HG03520 (cell line): Measurements from ENCODE around the gene DPP6.
"Not testable (repeated sequence)": the region's sequence is repeated elsewhere in the genome, so short reads cannot be mapped to it uniquely, and the experiment has no call there.

Experiments used
- ATAC-seq: cut with Tn5 transposase; IDR thresholded peaks from one replicate; pipeline ENCODE4 v1.9.1; 2021; ENCODE audit warnings: mild to moderate bottlenecking, moderate library complexity; ENCODE audit not compliant: unreplicated experiment

DPP6 gene

DNA sequence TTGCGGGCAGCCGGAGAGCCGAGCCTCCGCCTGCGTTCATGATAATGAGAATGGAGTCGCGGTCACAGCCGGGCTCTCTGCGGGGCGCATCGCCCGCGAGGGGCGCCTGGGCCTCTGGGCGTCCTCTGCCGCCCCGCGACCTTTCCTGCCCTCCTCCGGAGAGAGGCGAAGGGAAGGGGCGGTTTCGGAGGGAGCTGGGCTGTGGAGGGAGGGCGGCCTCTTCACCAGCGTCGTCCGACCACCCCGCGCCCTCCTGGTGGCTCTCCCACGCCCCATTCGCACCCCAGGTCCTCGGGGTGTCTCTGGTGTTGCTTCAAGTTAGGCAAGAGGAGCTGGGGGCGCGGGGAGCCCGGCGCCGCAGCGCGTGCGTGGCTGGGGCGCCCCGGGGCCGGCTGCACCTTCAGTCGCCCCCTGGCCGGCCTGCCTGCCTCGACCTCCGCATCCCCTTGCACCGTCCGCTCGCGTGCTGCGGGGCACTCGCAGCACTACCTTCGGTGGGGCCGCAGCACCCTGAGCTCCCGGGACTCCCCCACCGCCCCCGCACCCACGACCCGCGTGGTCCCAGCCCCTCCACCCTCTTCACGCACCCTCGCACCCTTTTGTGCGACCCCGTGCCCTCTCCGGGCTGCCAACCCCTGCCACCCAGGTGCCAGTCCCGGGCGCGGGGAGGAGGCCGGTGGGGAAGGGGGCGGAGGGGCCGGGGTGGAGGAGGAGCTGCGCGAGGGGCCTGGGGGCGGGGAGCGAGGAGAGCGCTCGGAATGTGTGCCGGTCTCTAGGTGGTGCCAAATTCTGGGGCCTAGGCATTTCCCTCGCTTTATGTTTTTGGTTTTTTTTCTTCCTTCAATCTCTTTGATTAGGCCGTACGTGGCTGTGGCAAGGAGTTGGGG, at the start of gene DPP6:
Gene DPP6 (plus strand): TSS at position 756 of the 887 bp plus-strand sequence.
- ATAC-seq = not testable (repeated sequence)

DNA sequence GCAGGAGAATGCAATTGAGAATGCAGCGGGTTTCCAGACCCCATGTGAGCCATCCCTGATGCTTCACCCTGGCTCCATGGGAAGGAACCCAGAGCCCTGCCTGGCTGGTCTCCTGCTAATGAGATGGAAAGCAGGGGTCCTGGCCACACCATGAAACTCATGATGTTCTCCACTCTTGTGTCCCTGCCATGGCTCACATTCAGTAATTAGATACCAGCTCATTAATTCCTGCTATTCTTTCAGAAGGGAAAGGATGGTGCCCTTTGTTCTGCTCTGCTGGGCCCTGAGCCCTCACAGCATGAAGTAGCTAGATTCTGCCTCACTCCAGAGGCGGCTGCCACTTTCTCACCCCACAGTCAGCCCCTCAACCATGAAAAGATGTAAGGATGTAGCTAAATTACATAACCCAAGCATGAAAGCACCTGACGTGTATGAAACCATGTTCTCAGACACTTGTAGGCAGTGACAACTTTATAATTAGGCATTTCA, 42.7 kb upstream of the DPP6 start:
- ATAC-seq = not testable (repeated sequence)

DNA sequence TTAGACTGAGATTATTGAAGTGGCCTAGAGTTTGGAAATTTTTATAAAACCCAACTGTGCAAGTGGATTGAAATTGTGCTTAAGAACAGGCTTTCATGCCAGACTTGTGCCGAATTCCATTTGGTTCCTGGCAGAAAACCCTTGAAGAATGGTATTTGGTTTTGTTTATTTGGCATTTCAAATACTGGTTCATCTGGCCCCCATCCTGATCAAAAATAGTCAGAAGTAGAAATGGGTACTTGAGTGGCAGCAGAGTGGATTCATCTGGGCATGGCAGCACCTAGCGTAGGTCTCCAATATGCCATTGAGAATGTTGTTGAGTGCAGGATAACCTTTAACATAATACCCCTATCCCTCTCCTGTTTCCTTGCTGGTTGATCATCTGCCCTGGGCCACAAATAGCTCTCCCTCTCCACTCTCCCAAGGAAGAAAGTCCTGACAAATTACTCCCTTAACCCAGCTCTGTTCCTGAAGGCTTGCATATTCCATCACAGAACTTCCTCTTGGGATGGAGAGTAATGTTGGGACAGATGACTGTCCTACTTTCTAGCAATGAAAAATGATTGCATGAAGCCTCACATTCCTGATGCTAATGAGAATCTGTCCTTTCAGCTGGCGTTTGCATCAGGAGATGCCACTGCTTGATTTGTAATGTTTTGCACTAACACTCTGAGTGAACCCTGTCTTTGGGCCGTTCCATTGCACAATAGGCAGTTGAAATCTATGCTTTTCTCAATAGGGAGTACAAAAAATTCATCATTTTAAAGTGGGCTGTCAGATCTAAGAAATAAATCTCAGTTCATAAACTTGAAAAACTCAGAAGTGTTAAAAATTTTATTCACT, 41.3 kb upstream of the DPP6 start:
- ATAC-seq = not testable (repeated sequence)

DNA sequence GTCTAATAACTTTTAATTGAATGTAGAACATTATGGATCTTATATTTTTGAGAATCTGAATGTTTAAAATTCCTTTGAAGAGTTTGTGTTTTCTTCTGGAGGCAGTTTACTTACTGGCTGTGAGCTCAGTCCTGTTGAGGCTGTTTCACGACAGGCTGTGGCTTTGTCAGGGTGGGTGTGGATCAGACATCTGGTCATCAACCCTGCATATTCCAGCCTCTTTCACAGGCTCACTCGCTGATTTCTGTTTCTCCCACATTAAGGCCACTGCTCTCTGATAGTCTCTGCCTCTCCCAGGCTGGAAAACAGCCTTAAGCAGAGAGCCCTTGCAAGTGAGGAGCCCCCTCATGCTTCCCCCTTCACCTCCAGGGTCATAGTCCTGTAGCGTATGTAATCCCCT, 39.4 kb upstream of the DPP6 start:
- ATAC-seq = not testable (repeated sequence)

DNA sequence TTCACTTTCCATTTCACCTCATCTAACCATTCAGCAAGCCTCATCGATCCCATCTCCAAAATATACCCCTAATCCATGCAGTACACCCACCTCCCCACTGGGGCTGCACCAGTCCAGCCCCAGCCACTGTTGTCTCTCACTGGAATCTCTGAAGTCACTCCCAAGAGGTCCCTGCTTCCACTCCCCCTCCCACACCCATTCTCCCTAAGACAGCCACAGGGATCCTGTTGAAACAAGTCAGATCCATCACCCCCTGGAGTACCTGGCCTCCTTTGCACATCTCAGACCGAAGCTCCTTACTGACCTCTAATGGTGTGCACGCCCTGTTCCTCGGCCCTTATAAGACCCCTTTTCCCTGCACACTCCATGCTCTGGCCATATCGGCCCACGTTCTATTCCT, 36.6 kb upstream of the DPP6 start:
- ATAC-seq = not testable (repeated sequence)

DNA sequence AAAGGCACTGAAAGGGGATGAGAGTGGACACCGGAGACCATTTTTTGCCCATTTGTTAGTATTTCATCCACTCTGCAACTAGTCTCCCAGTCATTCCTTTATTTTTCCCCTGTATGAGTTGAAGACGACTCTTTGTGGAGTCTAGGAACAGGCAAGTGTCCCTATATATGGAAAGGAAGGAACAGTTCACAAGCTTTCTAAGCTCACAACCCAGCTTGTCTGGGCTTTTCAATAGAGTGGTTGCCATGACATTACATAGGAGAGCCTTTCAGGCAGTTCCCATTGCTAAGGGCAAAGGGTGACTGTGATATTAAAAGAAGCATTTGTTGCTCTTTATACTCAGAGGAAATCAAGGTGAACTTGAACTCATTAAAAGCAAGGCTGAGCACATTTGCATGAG, 33.8 kb upstream of the DPP6 start:
- ATAC-seq = not testable (repeated sequence)

DNA sequence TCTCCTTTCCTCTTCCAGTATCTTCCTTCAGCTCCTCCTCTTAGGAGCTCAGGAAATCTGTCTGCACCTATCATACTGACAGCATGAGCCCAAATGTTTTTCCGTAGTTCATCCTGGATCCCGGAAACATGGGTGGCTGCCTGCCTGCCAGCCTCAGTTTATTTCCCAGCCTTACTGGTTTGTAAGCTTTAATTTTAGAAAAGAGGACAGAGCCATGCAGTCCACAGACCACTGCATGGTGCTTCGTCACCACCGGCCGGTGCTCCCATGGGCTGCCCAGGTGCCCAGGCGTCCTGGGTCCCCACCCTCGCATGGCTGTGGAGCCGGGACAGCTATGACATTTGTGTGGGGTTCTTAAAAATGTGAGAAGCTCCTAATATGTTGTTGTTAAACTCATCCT, 24.4 kb upstream of the DPP6 start:
- ATAC-seq = not testable (repeated sequence)

DNA sequence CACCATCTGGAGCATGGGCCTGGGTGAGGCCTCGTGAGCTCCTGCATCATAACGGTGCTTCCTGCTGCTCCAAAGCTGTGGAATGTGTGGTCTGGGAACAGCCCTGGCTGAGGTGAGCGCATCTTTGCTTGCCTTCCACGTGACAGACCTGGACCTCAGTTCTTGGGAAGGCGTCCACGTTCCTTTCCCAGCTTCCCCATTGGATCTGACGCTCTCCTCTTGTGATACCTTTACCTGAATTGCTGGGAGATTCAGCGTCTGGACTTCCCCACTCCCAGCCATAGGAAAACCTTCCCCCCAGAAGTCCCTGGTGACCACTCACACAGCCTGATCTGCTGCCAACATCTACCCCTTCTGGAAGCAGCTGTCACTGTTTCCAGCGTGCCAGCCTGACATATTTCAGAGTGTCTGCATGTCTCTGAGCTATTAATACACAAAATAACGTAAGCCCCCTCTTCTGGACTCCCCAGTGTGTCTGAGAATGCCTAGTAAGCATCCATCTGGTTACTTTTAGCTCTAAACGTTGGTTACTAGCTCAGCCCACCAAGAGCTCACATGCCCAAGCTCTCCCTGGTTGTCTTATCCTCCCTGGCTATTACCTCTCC, 21.6 kb upstream of the DPP6 start:
- ATAC-seq = not testable (repeated sequence)

DNA sequence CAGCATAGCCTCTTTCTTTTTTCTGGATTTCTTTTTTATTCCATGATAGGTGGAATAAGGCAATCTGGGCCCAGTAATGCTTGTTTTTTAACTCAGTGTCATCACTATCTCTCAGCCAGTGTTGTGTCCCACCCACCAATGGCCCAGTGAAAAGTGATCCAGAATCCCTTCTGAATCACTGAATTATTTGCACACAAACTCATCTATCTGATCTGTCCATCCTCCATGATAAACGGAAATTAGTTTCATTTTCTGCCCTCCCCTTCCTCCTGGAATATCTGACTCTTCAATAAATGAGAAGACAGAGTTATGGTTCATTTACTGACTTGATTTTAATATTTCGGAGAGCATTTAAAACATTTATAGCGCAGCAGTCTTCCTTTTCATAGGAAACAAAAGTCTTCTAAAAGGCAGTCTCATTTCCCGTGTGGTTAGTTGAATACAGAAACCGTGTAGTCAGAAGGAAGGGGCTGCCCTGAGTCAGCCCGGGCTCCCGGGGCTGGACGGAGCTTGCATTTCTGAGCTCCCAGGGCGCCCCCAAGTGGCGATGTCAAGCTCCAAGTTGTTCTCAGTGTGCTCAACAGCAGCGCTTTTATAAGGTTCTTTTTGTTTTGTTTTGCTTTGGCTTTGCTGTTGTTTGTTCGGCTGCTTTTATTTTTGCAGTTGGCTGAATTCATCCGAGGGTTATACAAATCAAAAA, 12.6 kb upstream of the DPP6 start:
- ATAC-seq = not testable (repeated sequence)

DNA sequence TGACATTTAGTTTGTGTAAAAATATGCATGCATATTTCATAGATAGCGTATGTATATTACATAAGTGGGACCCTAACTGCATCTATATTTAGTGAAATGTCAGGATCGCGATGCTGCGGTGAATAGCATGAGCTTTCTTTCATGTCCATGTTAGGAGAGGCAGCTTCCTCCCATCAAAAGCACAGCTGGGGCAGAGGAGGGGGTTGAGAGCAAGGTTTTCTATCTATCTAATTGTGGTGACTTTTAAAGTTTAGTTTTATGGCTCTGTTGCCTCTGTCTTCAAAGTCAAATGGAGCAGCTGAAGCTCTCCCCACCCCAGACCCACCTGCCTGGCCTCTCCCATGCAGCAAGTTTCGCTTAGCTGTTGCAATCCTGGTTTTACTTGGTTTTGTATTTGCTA, 1.8 kb upstream of the DPP6 start:
- not testable (repeated sequence) for ATAC-seq

DNA sequence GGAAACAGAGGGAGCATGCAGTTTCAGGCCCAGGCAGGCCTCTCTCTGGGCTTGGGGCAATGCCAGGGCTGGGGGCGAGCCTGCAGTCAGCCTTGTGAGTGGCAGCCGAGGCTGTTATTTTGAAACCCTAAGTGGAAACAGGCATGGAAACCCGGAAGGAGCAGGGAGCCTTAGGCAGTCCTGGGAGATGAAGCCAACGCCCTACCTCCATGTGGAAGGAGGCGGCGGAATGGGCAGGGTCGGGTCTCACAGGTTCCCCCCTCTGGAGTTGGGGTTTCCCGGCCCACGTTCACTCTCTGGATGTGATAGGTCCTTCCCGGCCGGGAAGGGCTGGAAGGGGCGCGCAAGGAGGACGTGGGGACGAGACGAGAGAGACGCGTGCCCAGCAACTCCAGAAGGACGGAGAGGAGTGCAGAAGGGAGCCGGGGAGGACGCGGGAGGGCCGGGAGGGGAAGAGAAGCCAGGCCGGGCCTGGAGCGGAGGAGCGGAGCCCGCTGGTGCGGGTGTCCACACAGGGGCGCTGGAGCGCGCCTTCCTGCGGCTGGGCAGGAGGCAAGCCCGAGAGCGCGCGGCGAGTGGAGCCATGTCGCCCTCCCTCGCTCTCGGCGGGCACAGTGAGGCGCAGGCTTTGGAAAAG, 1.1 kb upstream of the DPP6 start:
- not testable (repeated sequence) for ATAC-seq

DNA sequence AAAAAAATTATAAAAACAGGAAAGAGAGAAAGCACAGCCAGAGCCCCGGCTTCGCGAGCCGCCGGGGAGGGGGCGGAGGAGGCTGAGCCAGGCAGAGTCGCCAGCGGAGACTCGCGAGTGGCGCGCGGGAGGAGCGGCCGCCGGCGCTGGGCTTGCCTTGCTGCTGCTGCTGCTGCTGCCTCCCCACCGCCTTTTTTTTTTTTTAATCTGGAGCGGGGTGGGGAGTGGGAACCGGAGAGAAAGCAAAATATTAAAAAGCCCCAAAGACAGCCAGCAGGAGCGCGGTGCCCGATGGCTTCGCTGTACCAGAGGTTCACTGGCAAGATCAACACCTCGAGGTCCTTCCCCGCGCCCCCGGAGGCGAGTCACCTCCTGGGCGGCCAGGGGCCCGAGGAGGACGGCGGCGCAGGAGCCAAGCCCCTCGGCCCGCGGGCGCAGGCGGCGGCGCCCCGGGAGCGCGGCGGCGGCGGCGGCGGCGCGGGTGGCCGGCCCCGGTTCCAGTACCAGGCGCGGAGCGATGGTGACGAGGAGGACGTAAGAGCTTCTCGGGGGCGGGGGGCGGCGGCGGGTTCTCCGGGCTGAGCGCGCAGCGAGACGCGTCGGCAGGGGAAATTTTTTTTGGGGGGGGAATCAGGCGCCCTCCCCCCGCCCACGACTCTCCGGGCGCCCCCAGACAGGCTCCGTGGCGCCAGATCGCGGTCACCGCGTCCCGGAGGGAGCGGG, 493 bp downstream of the DPP6 start:
- not testable (repeated sequence) for ATAC-seq

DNA sequence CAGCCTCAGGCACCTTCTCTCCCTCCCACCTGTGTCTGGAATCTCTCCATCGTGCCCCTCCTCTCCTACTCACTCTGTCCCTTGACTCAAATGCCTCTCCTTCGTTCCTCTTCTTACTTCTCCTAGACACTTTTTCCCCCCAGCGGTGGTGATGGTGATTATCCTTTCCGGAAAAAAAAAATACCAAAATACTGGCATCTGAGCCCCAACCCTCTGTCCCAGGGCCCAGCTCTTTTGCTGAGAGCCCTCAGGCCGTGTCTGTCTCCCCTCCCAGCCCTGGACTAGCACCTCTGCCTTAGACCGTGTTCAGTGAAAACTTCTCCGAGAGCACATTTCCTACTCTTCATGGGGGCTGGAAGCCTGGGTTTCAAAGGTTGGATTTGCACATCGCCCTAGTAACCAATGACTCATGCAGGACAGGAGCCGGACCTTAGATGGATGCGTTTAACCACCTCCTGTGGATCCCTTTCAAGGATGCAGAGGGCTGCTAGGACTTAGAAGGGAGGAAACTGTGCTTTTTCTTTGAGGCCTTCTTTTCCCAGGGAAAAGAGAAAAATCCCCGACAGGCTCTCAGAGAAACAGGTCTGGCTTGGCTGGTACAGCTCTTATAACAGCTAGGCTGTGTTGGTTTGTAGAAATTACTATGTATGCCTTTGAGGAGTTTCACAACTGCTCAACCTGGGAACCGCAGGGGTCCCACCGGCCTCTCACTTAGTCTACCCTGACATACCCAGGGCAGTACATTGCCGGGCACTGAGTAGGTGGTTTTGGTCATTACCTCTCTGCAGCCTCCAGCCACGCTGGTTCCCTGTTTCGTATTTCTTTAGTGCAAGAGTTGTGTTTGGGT, 1.5 kb downstream of the DPP6 start:
- ATAC-seq = not testable (repeated sequence)

DNA sequence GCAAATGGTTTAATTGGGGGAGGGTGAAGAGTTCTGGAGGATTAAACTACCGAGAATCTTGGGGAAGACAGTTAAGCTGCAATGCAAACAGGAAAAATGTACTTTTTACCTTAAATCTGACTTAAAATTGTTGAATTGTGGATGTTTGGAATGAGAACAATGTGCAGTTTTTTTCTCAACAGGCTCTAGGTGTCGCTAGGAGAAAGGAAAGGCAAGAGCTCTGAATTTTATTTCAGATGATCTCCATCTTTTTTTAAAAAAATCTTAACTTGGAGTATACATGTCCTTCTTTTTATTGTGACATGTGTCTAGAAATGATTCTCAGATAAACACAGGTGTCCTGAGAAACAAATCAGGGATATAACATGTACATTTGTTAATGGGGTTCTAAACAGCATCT, 2.5 kb downstream of the DPP6 start:
- not testable (repeated sequence) for ATAC-seq

DNA sequence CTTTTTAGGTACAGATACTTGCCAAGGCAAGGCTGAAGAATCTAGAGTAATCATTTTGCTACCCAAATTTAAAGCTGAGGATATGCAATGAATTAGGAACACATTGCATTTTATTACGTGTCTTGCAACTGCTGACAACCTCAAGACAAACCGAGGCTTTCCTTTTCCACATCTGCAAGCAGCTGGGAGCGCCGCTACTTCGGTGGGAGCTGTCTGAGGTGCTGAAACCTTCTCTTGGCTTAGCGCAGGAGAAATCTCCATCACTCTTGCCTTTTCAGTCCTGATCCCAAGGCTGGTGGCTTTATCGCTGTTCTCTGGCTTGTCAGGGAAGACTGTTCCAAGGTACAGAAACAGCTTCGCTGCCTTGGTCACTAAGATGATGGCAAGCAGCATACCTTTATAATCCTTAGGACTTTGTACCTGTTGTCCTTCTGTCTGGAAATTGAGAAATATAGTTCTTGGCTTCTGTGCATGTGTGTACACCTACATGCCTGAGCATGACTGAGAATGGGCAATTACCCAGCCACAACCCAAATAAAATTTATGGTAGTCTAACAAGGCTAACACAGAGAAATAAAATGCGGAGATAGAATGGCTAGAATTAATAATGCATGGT, 3.4 kb downstream of the DPP6 start:
- ATAC-seq = not testable (repeated sequence)

DNA sequence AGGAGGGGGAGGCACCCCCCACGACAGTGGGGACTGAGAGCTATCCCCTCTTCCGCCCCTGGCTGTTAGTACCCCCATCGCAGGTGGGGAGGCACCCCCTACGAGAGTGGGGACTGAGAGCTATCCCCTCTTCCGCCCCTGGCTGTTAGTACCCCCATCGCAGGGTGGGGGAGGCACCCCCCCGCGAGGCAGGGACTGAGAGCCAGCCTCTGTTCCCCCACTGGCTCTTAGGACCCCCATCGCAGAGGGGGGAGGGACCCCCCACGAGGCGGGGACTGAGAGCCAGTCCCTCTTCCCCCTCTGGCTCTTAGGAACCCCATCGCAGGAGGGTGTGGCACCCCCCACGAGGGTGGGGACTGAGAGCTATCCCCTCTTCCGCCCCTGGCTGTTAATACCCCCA, 6.6 kb downstream of the DPP6 start:
- not testable (repeated sequence) for ATAC-seq

DNA sequence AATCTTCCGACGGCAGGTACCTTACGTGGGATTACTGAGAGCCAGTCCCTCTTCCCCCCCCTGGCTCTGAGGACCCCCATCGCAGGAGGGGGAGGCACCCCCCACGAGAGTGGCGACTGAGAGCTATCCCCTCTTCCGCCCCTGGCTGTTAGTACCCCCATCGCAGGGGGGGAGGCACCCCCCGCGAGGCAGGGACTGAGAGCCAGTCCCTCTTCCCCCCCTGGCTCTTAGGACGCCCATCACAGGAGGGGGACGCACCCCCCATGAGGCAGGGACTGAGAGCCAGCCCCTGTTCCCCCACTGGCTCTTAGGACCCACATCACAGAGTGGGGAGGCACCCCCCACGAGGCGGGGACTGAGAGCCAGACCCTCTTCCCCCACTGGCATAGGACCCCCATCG, 8.4 kb downstream of the DPP6 start:
- not testable (repeated sequence) for ATAC-seq

DNA sequence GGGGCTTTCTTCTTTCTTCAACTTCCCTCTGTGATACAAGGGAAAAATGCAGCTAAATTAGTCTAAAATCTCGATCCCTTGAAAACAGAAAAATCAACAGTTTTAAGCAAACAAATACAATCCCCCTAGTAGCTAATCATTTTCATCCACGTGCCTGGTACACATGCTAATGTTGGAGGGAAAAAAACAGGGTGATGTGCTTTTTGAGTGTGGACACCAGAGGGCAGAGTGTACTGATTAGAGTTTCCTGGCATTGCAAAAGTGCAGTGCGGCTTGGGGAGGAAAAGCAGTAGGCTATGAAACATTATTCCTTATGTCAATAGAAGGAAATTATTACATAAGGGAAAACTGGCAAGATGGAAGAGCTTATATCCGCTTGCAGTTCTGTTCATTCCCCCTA, 19.6 kb downstream of the DPP6 start:
- not testable (repeated sequence) for ATAC-seq
